ENCODE measurements around the gene CDH16. TPM values are rescaled to one million over a fixed set of nuclear protein-coding genes. Genes with fewer than 3 reads are reported as not detected.

The CDH16 gene
- polyA plus RNA-seq, 1 donor, result 7.9 TPM

DNA sequence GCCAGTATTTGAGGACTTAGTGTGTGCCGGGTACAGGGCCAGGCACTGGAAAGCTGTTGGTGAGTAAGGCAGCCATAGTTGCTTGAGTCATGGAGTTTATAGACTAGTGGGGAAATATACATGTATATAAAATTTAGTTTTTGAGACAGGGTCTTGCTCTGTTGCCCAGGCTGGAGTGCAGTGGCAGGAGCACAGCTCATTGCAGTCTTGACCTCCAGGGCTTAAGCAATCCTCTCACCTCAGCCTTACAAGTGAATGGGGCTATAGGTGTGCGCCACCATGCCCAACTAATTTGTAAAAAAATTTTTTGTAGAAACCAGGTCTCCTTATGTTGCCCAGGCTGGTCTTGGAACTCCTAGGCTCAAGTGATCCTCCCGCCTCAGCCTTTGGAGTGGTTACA is 36.0 kb downstream of the CDH16 start:
- H3K27ac ChIP-seq (ENCODE audit: low read length), result no peak overlapping the region
- H3K27me3 ChIP-seq (ENCODE audit: control insufficient read depth, insufficient read depth, low read length), result no peaks in the 10 kb centered on the region
- H3K9me3 ChIP-seq (ENCODE audit: control insufficient read depth, low read depth, low read length), result peaks cover 5% of the 10 kb centered on the region
- H3K4me1 ChIP-seq (ENCODE audit: control insufficient read depth, insufficient read depth, low read length), result peaks cover 5% of the 10 kb centered on the region
- no peak overlapping the region for H3K4me3 ChIP-seq (ENCODE audit: low read length)
- no CpG with 5 or more reads among the region's 3 CpGs for WGBS (ENCODE audit: insufficient coverage, low lambda C conversion rate)
- no peak for DNase-seq
- H3K36me3 ChIP-seq (ENCODE audit: control insufficient read depth, insufficient read depth, low read length), result peaks cover 20% of the 10 kb centered on the region

DNA sequence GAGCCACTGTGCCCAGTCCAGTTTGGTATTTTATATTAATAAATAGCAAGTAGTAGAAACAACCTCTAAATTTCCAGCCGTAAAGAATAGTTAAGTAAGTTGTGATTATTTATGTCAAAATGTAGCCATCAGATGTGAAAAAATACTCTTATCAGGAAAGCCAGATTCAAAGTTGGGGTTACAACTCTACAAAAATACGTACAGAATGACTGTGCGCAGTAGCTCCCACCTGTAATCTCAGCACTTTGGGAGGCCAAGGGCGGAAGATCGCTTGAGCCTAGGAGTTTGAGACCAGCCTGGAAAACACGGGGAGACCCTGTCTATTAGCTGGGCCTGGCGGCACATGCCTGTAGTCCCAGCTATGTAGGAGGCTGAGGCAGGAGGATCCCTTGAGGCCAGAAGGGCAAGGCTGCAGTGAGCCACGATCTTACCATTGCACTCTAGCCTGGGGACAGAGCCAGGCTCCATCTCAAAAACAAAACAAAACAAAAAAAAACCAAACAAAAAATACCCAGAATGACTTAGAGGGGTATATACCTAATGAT is 36.6 kb downstream of the CDH16 start:
- Histone ChIP-seq H3K36me3 (ENCODE audit: control insufficient read depth, insufficient read depth, low read length) (peaks cover 20% of the 10 kb centered on the region), H3K27me3 (ENCODE audit: control insufficient read depth, insufficient read depth, low read length) (no peaks in the 10 kb centered on the region), H3K9me3 (ENCODE audit: control insufficient read depth, low read depth, low read length) (peaks cover 5% of the 10 kb centered on the region), H3K27ac (ENCODE audit: low read length) (no peak overlapping the region), H3K4me1 (ENCODE audit: control insufficient read depth, insufficient read depth, low read length) (peaks cover 5% of the 10 kb centered on the region), H3K4me3 (ENCODE audit: low read length) (no peak overlapping the region)
- WGBS (ENCODE audit: insufficient coverage, low lambda C conversion rate), result 80% methylated on average over 1 of the region's 8 CpGs
- DNase-seq, result no peak

DNA sequence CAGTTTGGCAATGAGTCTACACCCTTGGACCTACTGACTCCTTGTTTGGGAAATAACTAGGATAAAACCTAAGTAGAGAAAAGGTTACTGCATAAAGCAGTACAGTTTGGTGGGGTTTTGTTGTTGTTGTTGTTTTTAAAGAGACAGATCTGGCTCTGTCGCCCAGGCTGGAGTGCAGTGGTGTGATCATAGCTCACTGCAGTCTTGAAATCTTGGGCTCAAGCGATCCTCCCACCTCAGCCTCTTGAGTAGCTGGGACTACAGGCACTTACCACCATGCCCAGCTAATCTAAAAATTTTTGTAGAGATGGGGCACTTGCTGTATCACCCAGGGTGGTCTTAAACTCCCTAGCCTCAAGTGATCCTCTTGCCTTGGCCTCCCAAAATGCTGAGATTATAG is 37.1 kb downstream of the CDH16 start:
- Histone ChIP-seq H3K27me3 (ENCODE audit: control insufficient read depth, insufficient read depth, low read length) (no peaks in the 10 kb centered on the region), H3K9me3 (ENCODE audit: control insufficient read depth, low read depth, low read length) (peaks cover 5% of the 10 kb centered on the region), H3K4me1 (ENCODE audit: control insufficient read depth, insufficient read depth, low read length) (peaks cover 5% of the 10 kb centered on the region), H3K27ac (ENCODE audit: low read length) (no peak overlapping the region), H3K36me3 (ENCODE audit: control insufficient read depth, insufficient read depth, low read length) (peaks cover 20% of the 10 kb centered on the region), H3K4me3 (ENCODE audit: low read length) (peak overlapping the region; percentile 91)
- WGBS (ENCODE audit: insufficient coverage, low lambda C conversion rate), result no CpG with 5 or more reads among the region's 2 CpGs
- no peak for DNase-seq

DNA sequence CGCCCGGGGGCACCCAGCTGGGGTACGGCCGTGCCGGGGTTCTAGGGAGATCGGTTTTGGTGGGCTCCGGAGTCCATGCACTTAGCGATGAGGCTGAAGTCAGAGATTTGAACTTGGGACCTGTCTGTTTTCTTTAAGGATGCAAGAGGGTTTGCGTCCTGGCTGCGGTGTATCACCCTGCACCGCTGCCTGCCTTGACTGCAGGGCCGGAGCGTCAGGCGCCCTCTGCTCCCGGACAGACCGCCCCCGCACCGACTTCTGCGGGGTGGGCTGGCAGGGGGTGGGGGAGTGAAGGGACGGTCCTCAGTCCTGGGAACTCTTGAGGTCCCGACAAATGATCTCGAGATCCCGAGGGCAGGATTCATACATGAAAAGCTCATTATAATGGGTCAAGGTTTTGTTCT is 37.7 kb downstream of the CDH16 start:
- DNase-seq, result no peak
- Histone ChIP-seq H3K4me1 (ENCODE audit: control insufficient read depth, insufficient read depth, low read length) (peaks cover 5% of the 10 kb centered on the region), H3K4me3 (ENCODE audit: low read length) (peak overlapping the region; percentile 91), H3K27ac (ENCODE audit: low read length) (no peak overlapping the region), H3K27me3 (ENCODE audit: control insufficient read depth, insufficient read depth, low read length) (no peaks in the 10 kb centered on the region), H3K9me3 (ENCODE audit: control insufficient read depth, low read depth, low read length) (peaks cover 5% of the 10 kb centered on the region), H3K36me3 (ENCODE audit: control insufficient read depth, insufficient read depth, low read length) (peaks cover 19% of the 10 kb centered on the region)
- WGBS (ENCODE audit: insufficient coverage, low lambda C conversion rate), result no CpG with 5 or more reads among the region's 23 CpGs

GRCh38 chr16:66880288-66881013 is 38.2 kb downstream of the CDH16 start, which contains the start of gene PDP2:
TSS of gene PDP2 (plus strand) at chr16:66880515. CDS start at chr16:66884285, 3,770 bp downstream.
- H3K36me3 ChIP-seq (ENCODE audit: control insufficient read depth, insufficient read depth, low read length), result peaks cover 16% of the 10 kb centered on the region
- peak within 1 kb of the TSS; percentile 41 for H3K27ac ChIP-seq (ENCODE audit: low read length)
- peaks cover 5% of the 10 kb centered on the region for H3K9me3 ChIP-seq (ENCODE audit: control insufficient read depth, low read depth, low read length)
- H3K4me1 ChIP-seq (ENCODE audit: control insufficient read depth, insufficient read depth, low read length), result peaks cover 5% of the 10 kb centered on the region
- peak; percentile 89 to 95 for DNase-seq
- no peaks in the 10 kb centered on the region for H3K27me3 ChIP-seq (ENCODE audit: control insufficient read depth, insufficient read depth, low read length)
- no CpG with 5 or more reads among the region's 58 CpGs for WGBS (ENCODE audit: insufficient coverage, low lambda C conversion rate)
- peak within 1 kb of the TSS; percentile 91 for H3K4me3 ChIP-seq (ENCODE audit: low read length)

DNA sequence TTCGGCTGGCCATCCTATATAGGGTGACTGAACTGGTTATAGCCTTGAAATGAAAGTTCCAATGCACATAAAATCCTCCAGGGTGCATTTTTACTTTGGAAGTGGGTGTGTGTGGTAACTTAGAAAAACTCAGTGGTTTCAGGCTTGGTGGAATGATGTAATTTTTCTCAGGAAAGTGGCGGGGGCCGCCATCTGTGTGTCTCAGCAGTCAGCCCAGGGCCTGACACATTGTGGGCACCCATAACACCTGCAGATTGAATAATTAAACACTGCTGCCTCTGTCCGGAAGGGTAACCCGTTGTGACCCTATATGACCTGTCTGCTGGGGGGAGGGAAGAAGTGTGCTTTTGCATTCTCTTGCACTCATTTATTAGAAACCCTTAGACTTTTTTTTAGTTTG is 40.6 kb downstream of the CDH16 start:
- no peaks in the 10 kb centered on the region for H3K36me3 ChIP-seq (ENCODE audit: control insufficient read depth, insufficient read depth, low read length)
- peaks cover 5% of the 10 kb centered on the region for H3K9me3 ChIP-seq (ENCODE audit: control insufficient read depth, low read depth, low read length)
- no peak for DNase-seq
- H3K27ac ChIP-seq (ENCODE audit: low read length), result no peak overlapping the region
- H3K4me1 ChIP-seq (ENCODE audit: control insufficient read depth, insufficient read depth, low read length), result peaks cover 8% of the 10 kb centered on the region
- WGBS (ENCODE audit: insufficient coverage, low lambda C conversion rate), result no CpG with 5 or more reads among the region's 5 CpGs
- no peak overlapping the region for H3K4me3 ChIP-seq (ENCODE audit: low read length)
- H3K27me3 ChIP-seq (ENCODE audit: control insufficient read depth, insufficient read depth, low read length), result no peaks in the 10 kb centered on the region

DNA sequence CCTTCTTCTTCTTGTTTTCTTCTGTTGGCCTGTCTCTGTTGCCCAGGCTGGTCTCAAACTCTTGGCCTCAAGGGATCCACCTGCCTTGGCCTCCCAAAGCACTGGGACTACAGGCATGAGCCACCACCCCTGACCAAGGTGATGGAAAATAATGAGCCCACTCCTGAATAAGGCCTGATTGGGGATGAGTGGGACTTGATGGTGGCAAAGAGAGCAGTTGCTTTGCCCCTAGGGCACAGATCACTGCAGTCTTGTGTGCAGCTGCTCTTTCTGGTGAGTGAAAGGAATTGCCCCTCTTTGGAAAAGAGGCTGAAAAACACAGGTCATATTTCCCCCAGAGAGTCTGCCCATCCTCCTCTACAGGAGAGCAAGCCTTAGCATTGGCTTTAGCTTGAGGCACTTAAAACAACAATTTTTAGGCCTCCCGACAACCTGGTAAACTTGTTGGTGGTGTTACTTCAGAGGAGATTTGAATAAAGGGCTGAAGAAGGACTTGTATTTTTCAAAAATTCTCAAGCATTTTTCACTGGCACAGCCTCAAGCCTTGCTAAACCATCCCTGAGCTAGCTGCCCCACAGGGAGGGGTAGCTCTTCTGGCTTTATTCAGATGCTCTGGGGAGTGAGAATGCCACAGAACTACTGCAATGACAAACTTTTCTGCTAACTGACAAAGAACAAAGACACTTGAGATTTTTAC is 44.5 kb downstream of the CDH16 start:
- no peaks in the 10 kb centered on the region for H3K9me3 ChIP-seq (ENCODE audit: control insufficient read depth, low read depth, low read length)
- no peak overlapping the region for H3K4me3 ChIP-seq (ENCODE audit: low read length)
- no CpG with 5 or more reads among the region's 1 CpG for WGBS (ENCODE audit: insufficient coverage, low lambda C conversion rate)
- H3K4me1 ChIP-seq (ENCODE audit: control insufficient read depth, insufficient read depth, low read length), result peaks cover 19% of the 10 kb centered on the region
- no peaks in the 10 kb centered on the region for H3K27me3 ChIP-seq (ENCODE audit: control insufficient read depth, insufficient read depth, low read length)
- H3K27ac ChIP-seq (ENCODE audit: low read length), result no peak overlapping the region
- H3K36me3 ChIP-seq (ENCODE audit: control insufficient read depth, insufficient read depth, low read length), result no peaks in the 10 kb centered on the region
- no peak for DNase-seq

GRCh38 chr16:66873685-66874055 is 45.0 kb downstream of the CDH16 start:
- peaks cover 19% of the 10 kb centered on the region for H3K4me1 ChIP-seq (ENCODE audit: control insufficient read depth, insufficient read depth, low read length)
- DNase-seq, result no peak
- H3K9me3 ChIP-seq (ENCODE audit: control insufficient read depth, low read depth, low read length), result no peaks in the 10 kb centered on the region
- no peak overlapping the region for H3K27ac ChIP-seq (ENCODE audit: low read length)
- H3K36me3 ChIP-seq (ENCODE audit: control insufficient read depth, insufficient read depth, low read length), result no peaks in the 10 kb centered on the region
- no peaks in the 10 kb centered on the region for H3K27me3 ChIP-seq (ENCODE audit: control insufficient read depth, insufficient read depth, low read length)
- H3K4me3 ChIP-seq (ENCODE audit: low read length), result no peak overlapping the region

- H3K9me3 ChIP-seq (ENCODE audit: control insufficient read depth, low read depth, low read length), result no peaks in the 10 kb centered on the region
- H3K36me3 ChIP-seq (ENCODE audit: control insufficient read depth, insufficient read depth, low read length), result no peaks in the 10 kb centered on the region
- H3K27me3 ChIP-seq (ENCODE audit: control insufficient read depth, insufficient read depth, low read length), result no peaks in the 10 kb centered on the region
- H3K4me3 ChIP-seq (ENCODE audit: low read length), result peak overlapping the region; percentile 33
- no CpG with 5 or more reads among the region's 39 CpGs for WGBS (ENCODE audit: insufficient coverage, low lambda C conversion rate)
- peaks cover 19% of the 10 kb centered on the region for H3K4me1 ChIP-seq (ENCODE audit: control insufficient read depth, insufficient read depth, low read length)
- H3K27ac ChIP-seq (ENCODE audit: low read length), result peak overlapping the region; percentile 83
- DNase-seq, result peak; percentile 88 to 92
Measured at GRCh38 chr16:66872943-66873684, 45.6 kb downstream of the CDH16 start.

GRCh38 chr16:66872559-66872942 is 46.1 kb downstream of the CDH16 start:
- Histone ChIP-seq H3K9me3 (ENCODE audit: control insufficient read depth, low read depth, low read length) (no peaks in the 10 kb centered on the region), H3K4me3 (ENCODE audit: low read length) (peak overlapping the region; percentile 33), H3K27me3 (ENCODE audit: control insufficient read depth, insufficient read depth, low read length) (no peaks in the 10 kb centered on the region), H3K27ac (ENCODE audit: low read length) (peak overlapping the region; percentile 83), H3K36me3 (ENCODE audit: control insufficient read depth, insufficient read depth, low read length) (no peaks in the 10 kb centered on the region), H3K4me1 (ENCODE audit: control insufficient read depth, insufficient read depth, low read length) (peaks cover 19% of the 10 kb centered on the region)
- peak in 1 of 2 donors; percentile 76 for DNase-seq
- 18% methylated on average over 2 of the region's 4 CpGs for WGBS (ENCODE audit: insufficient coverage, low lambda C conversion rate)

All from large intestine (tissue), 3 donors.